H1 (cell line): ENCODE measurements around the gene ACBD5. TPM values are rescaled to one million over a fixed set of nuclear protein-coding genes. Genes with fewer than 3 reads are reported as not detected.
"Not testable (repeated sequence)": the region's sequence is repeated elsewhere in the genome, so short reads cannot be mapped to it uniquely, and the experiment has no call there.

ENCODE experiments used
- CTCF ChIA-PET: fragments of 300-600 bp; sonication (Branson Sonifier 250); formaldehyde crosslinking; loops from one replicate; lab custom pipeline; 2021; ENCODE audit not compliant: partially characterized antibody; lab: Charles Lee
- POLR2A ChIA-PET: fragments of 300-600 bp; sonication (Branson Sonifier 250); formaldehyde crosslinking; loops from one replicate; lab custom pipeline; 2021; ENCODE audit warnings: inconsistent platforms; ENCODE audit not compliant: partially characterized antibody; lab: Charles Lee
- DNase-seq, 2 experiments: peaks; one replicate each; pipeline versions ENCODE4 v3.0.0 to v3.0.0-alpha.2; 2010 to 2022; ENCODE audit warnings: low spot score in 2 of 2, low read depth in 1 of 2, mixed read lengths in 1 of 2
- FAIRE-seq: peaks from 2 replicates; lab custom pipeline; 2011; peaks lifted over from hg19 to GRCh38; lab: Jason Lieb, UNC
- H2AFZ ChIP-seq: 2 replicates; pipeline ENCODE4 v1.8.1; 2012; ENCODE audit warnings: low read length, inconsistent platforms
- H2AK5ac ChIP-seq: 2 replicates; pipeline ENCODE4 v1.6.1; 2013; ENCODE audit warnings: low read depth, low read length
- H2BK120ac ChIP-seq: replicated peaks from 2 replicates; pipeline ENCODE3; 2013; ENCODE audit warnings: low read depth, low read length, inconsistent platforms
- H2BK12ac ChIP-seq: 2 replicates; pipeline ENCODE4 v1.6.1; 2013; ENCODE audit warnings: low read depth, low read length
- H2BK15ac ChIP-seq: 2 replicates; pipeline ENCODE4 v1.6.1; 2013; ENCODE audit warnings: low read length
- H2BK20ac ChIP-seq: 2 replicates; pipeline ENCODE4 v1.6.1; 2013; ENCODE audit warnings: low read length
- H2BK5ac ChIP-seq: 2 replicates; pipeline ENCODE4 v1.6.1; 2013; ENCODE audit warnings: low read depth, low read length
- H3K14ac ChIP-seq: 2 replicates; pipeline ENCODE4 v1.6.1; 2013; ENCODE audit warnings: inconsistent platforms; ENCODE audit not compliant: insufficient read length
- H3K18ac ChIP-seq: 2 replicates; pipeline ENCODE4 v1.6.1; 2013; ENCODE audit warnings: low read length; ENCODE audit errors: extremely low read depth
- H3K23ac ChIP-seq: 2 replicates; pipeline ENCODE4 v1.6.1; 2013; ENCODE audit warnings: inconsistent platforms; ENCODE audit not compliant: insufficient read length
- H3K23me2 ChIP-seq: 2 replicates; pipeline ENCODE4 v1.6.1; 2013; ENCODE audit warnings: low read depth, low read length
- H3K27ac ChIP-seq: 2 replicates; pipeline ENCODE4 v1.6.1; 2011; ENCODE audit warnings: low read depth, low read length, inconsistent platforms
- H3K27me3 ChIP-seq, 4 experiments: replicated peaks in 1 of 4; 1 replicate in 1 of 4; 2 replicates in 3 of 4; pipeline versions ENCODE4 v1.6.1 to v1.8.1; 2011 to 2013; ENCODE audit warnings: low read length in 3 of 4, mild to moderate bottlenecking in 3 of 4, inconsistent platforms in 2 of 4, mixed read lengths in 2 of 4, moderate library complexity in 1 of 4; ENCODE audit not compliant: control insufficient read depth in 3 of 4, insufficient read depth in 3 of 4; ENCODE audit errors: extremely low read depth in 1 of 4
- H3K36me3 ChIP-seq, 4 experiments: 2 replicates each; pipeline versions ENCODE4 v1.6.1 to v1.8.1; 2011 to 2013; ENCODE audit warnings: mild to moderate bottlenecking in 4 of 4, low read length in 3 of 4, moderate library complexity in 2 of 4, control low read depth in 1 of 4, inconsistent platforms in 1 of 4; ENCODE audit not compliant: insufficient read depth in 4 of 4, control insufficient read depth in 2 of 4
- H3K4ac ChIP-seq: replicated peaks from 2 replicates; pipeline ENCODE3; 2013; ENCODE audit warnings: low read length, low read depth, mixed read lengths, inconsistent platforms; ENCODE audit not compliant: insufficient read length
- H3K4me1 ChIP-seq, 4 experiments: replicated peaks in 1 of 4; 1 replicate in 1 of 4; 2 replicates in 3 of 4; pipeline versions ENCODE4 v1.6.1 to v1.8.1; 2011 to 2013; ENCODE audit warnings: low read length in 3 of 4, inconsistent platforms in 2 of 4, mixed read lengths in 1 of 4; ENCODE audit not compliant: insufficient read depth in 4 of 4, control insufficient read depth in 3 of 4
- H3K4me2 ChIP-seq, 2 experiments: 2 replicates each; pipeline versions ENCODE4 v1.6.1 to v1.8.1; 2011 to 2013; ENCODE audit warnings: low read depth in 2 of 2, low read length in 2 of 2, control low read depth in 1 of 2, inconsistent platforms in 1 of 2, mild to moderate bottlenecking in 1 of 2; ENCODE audit not compliant: insufficient read depth in 1 of 2
- H3K4me3 ChIP-seq, 4 experiments: fragments of 200-600, 300-600 bp in 1 of 4; sonication (generic), shearing (Covaris generic), sonication (Bioruptor Twin) in 1 of 4; 2 replicates each; pipeline versions ENCODE4 v1.5.1 to v1.8.1; 2011 to 2016; ENCODE audit warnings: low read length in 4 of 4, low read depth in 3 of 4, control low read depth in 2 of 4, inconsistent platforms in 2 of 4, mild to moderate bottlenecking in 2 of 4, mixed read lengths in 1 of 4, moderate library complexity in 1 of 4; ENCODE audit not compliant: insufficient read depth in 2 of 4; ENCODE audit errors: extremely low read depth in 1 of 4
- H3K56ac ChIP-seq: replicated peaks from 2 replicates; pipeline ENCODE3; 2013; ENCODE audit warnings: low read depth, mild to moderate bottlenecking, mixed read lengths, low read length, inconsistent platforms; ENCODE audit not compliant: insufficient read length
- H3K79me1 ChIP-seq: 2 replicates; pipeline ENCODE4 v1.6.1; 2013; ENCODE audit warnings: low read depth, low read length, control low read depth
- H3K79me2 ChIP-seq, 2 experiments: 2 replicates each; pipeline versions ENCODE4 v1.6.1 to v1.8.1; 2012 to 2013; ENCODE audit warnings: low read length in 2 of 2, mild to moderate bottlenecking in 2 of 2, inconsistent platforms in 1 of 2; ENCODE audit not compliant: insufficient read depth in 2 of 2, control insufficient read depth in 1 of 2
- H3K9ac ChIP-seq, 4 experiments: replicated peaks in 1 of 4; 1 replicate in 1 of 4; 2 replicates in 3 of 4; pipeline versions ENCODE4 v1.6.1 to v1.8.1; 2011 to 2013; ENCODE audit warnings: low read depth in 3 of 4, low read length in 3 of 4, control low read depth in 2 of 4, mild to moderate bottlenecking in 2 of 4, moderate library complexity in 2 of 4, inconsistent platforms in 1 of 4; ENCODE audit errors: extremely low read depth in 1 of 4
- H3K9me3 ChIP-seq, 2 experiments: 2 replicates each; pipeline versions ENCODE4 v1.6.1 to v1.8.1; 2012 to 2013; ENCODE audit warnings: mild to moderate bottlenecking in 2 of 2, moderate library complexity in 2 of 2, control low read depth in 1 of 2, inconsistent platforms in 1 of 2, low read depth in 1 of 2, low read length in 1 of 2, mixed read lengths in 1 of 2; ENCODE audit not compliant: insufficient read depth in 2 of 2
- H4K20me1 ChIP-seq, 2 experiments: replicated peaks in 1 of 2; 2 replicates each; pipeline versions ENCODE3 to v1.8.1; 2011 to 2013; ENCODE audit warnings: inconsistent platforms in 2 of 2, low read length in 2 of 2, mild to moderate bottlenecking in 1 of 2; ENCODE audit not compliant: insufficient read depth in 2 of 2, control insufficient read depth in 1 of 2
- H4K5ac ChIP-seq: 2 replicates; pipeline ENCODE4 v1.6.1; 2013; ENCODE audit warnings: low read length, low read depth, mixed read lengths, inconsistent platforms; ENCODE audit not compliant: insufficient read length
- H4K8ac ChIP-seq: 2 replicates; pipeline ENCODE4 v1.8.0; 2013; ENCODE audit warnings: mild to moderate bottlenecking, moderate library complexity, low read length, inconsistent platforms; ENCODE audit not compliant: insufficient read depth; ENCODE audit errors: extremely low read depth
- H4K91ac ChIP-seq: replicated peaks from 2 replicates; pipeline ENCODE3; 2013; ENCODE audit warnings: low read length, mixed read lengths, inconsistent platforms; ENCODE audit not compliant: insufficient read length
- WGBS, 2 experiments: shearing (Covaris generic) in 1 of 2; methylation state at CpG; one replicate each; pipeline versions ENCODE4 v1.1.6 to v1.1.7; 2013 to 2015; ENCODE audit warnings: low lambda C conversion rate in 2 of 2, mixed read lengths in 2 of 2, inconsistent platforms in 1 of 2, low coverage in 1 of 2, missing lambda C conversion rate in 1 of 2; ENCODE audit not compliant: insufficient replicate concordance in 2 of 2, insufficient coverage in 1 of 2, insufficient read length in 1 of 2; ENCODE audit errors: extremely low coverage in 1 of 2, missing lambda C conversion rate in 1 of 2; 5-methylcytosine and 5-hydroxymethylcytosine counted together
- polyA plus RNA-seq, 7 experiments: library from polyadenylated mRNA; depleted of rRNA in 3 of 7; stranded (reverse) in 5 of 7; unstranded in 2 of 7; fragments of >200 nt in 5 of 7; fragments of 200-250 nt in 2 of 7; gene quantifications; 1 replicate in 5 of 7; 2 replicates in 1 of 7; 4 replicates in 1 of 7; pipeline versions ENCODE4 v1.2.1 to v1.2.3, GENCODE V29; 2011 to 2013; ENCODE audit warnings: missing spikeins in 2 of 7, mixed read lengths in 2 of 7
- total RNA-seq: library from RNA; stranded (reverse); fragmentation: NEBNext Ultra II Directional; extraction: Animal tissue kit (Norgen Biotek cat#: 25700); gene quantifications from 2 replicates; pipeline ENCODE4 v1.2.1, GENCODE V29; 2021

The ACBD5 gene
- total and polyA plus RNA-seq, 2 of the 8 experiments (the other 6 are each of a cell fraction or from before 2014, with no cell fraction given): 4.6 to 15.9 TPM

GRCh38 chr10:27237531-27237930 lies 3.1 kb downstream of the ACBD5 start:
- not testable (repeated sequence) for H3K9me3 ChIP-seq, H4K5ac ChIP-seq, H3K27me3 ChIP-seq, FAIRE-seq, H2BK5ac ChIP-seq, H2AK5ac ChIP-seq, H4K20me1 ChIP-seq, DNase-seq, H3K4me2 ChIP-seq, H2BK20ac ChIP-seq, H3K36me3 ChIP-seq, H3K79me1 ChIP-seq, H2BK15ac ChIP-seq, H3K4me1 ChIP-seq, H3K56ac ChIP-seq, H4K8ac ChIP-seq, H2BK120ac ChIP-seq, H3K27ac ChIP-seq, H4K91ac ChIP-seq, H3K23ac ChIP-seq, H3K4ac ChIP-seq, H3K18ac ChIP-seq, H3K4me3 ChIP-seq, H3K23me2 ChIP-seq, H2AFZ ChIP-seq, H3K9ac ChIP-seq, H2BK12ac ChIP-seq, H3K14ac ChIP-seq, H3K79me2 ChIP-seq
- ChIA-PET CTCF (interaction anchor here (0.6 kb wide), 1 partner anchor 11 kb away, joined by 3 read pairs; no protein-coding TSS in a partner anchor), POLR2A (interaction anchor here (1.4 kb wide), 1 partner anchor 10 kb away, joined by 3 read pairs; no protein-coding TSS in a partner anchor)
- 86% methylated on average over 8 of the region's 8 CpGs; no CpG with 5 or more reads in 1 of the 2 experiments for WGBS, 2 experiments

- H3K4ac ChIP-seq, H3K27me3 ChIP-seq, H3K79me1 ChIP-seq, H3K23me2 ChIP-seq, H3K4me1 ChIP-seq, H3K56ac ChIP-seq, DNase-seq, H3K4me2 ChIP-seq, H3K14ac ChIP-seq, H3K27ac ChIP-seq, H2BK15ac ChIP-seq, H4K91ac ChIP-seq, H3K79me2 ChIP-seq, H3K9ac ChIP-seq, H2AFZ ChIP-seq, H4K20me1 ChIP-seq, H4K5ac ChIP-seq, H3K23ac ChIP-seq, H2BK5ac ChIP-seq, H2BK20ac ChIP-seq, H3K18ac ChIP-seq, H2AK5ac ChIP-seq, H3K9me3 ChIP-seq, H2BK120ac ChIP-seq, H3K36me3 ChIP-seq, FAIRE-seq, H3K4me3 ChIP-seq, H2BK12ac ChIP-seq, H4K8ac ChIP-seq: not testable (repeated sequence)
- POLR2A ChIA-PET: interaction anchor here (1.4 kb wide), 1 partner anchor 9 kb away, joined by 3 read pairs; no protein-coding TSS in a partner anchor
- 74% methylated on average over 9 of the region's 9 CpGs; no CpG with 5 or more reads in 1 of the 2 experiments for WGBS, 2 experiments
- CTCF ChIA-PET: interaction anchor here (0.8 to 1.2 kb wide), 2 partner anchors 14 to 21 kb away, joined by 3 to 4 read pairs; no protein-coding TSS in a partner anchor
Observed at GRCh38 chr10:27236589-27237128, 3.9 kb downstream of the ACBD5 start.
